Kidney capillary endothelial cell (primary cell): ENCODE measurements around the gene OR4F17.
"Not testable (repeated sequence)": the region's sequence is repeated elsewhere in the genome, so short reads cannot be mapped to it uniquely, and the experiment has no call there.

ENCODE experiments used
- DNase-seq: peaks from one replicate; pipeline ENCODE4 v3.0.0-alpha.2; 2018; ENCODE audit warnings: low spot score

Gene OR4F17, protein sequence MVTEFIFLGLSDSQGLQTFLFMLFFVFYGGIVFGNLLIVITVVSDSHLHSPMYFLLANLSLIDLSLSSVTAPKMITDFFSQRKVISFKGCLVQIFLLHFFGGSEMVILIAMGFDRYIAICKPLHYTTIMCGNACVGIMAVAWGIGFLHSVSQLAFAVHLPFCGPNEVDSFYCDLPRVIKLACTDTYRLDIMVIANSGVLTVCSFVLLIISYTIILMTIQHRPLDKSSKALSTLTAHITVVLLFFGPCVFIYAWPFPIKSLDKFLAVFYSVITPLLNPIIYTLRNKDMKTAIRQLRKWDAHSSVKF

GRCh38 chr19:106804-107203 lies at the start of gene OR4F17:
Gene OR4F17, plus strand, starts transcription at chr19:107104. Its CDS starts 3,575 bp downstream, at chr19:110679.
- DNase-seq: not testable (repeated sequence)

DNA sequence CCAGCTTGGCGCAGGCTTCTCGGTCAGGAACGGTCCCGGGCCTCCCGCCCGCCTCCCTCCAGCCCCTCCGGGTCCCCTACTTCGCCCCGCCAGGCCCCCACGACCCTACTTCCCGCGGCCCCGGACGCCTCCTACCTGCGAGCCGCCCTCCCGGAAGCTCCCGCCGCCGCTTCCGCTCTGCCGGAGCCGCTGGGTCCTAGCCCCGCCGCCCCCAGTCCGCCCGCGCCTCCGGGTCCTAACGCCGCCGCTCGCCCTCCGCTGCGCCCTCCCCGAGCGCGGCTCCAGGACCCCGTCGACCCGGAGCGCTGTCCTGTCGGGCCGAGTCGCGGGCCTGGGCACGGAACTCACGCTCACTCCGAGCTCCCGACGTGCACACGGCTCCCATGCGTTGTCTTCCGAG lies 36.1 kb upstream of the OR4F17 start:
- DNase-seq: not testable (repeated sequence)

DNA sequence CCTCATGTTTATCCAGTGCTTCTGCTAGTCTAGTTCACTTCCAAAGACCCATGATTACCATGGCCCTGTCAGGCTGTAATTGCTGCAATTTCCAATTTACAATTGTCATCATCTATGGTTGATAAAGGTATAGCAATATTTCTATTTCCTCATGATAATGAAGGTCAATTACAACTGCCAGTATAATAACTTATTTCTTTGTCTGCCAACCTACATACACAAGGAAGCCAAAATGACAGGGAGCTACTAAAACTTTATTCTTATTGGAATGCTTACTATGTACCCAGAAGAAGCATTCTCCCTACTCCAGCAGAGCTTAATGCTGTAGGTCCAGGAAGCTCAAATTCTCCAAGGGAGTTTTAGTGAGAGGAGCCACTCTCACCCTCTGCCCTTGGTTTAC lies 24.0 kb upstream of the OR4F17 start:
- DNase-seq: not testable (repeated sequence)

- not testable (repeated sequence) for DNase-seq
Observed at GRCh38 chr19:83626-84025, 23.3 kb upstream of the OR4F17 start.

GRCh38 chr19:90678-91077 lies 16.2 kb upstream of the OR4F17 start:
- not testable (repeated sequence) for DNase-seq

GRCh38 chr19:94794-95193 lies 12.1 kb upstream of the OR4F17 start:
- not testable (repeated sequence) for DNase-seq

DNA sequence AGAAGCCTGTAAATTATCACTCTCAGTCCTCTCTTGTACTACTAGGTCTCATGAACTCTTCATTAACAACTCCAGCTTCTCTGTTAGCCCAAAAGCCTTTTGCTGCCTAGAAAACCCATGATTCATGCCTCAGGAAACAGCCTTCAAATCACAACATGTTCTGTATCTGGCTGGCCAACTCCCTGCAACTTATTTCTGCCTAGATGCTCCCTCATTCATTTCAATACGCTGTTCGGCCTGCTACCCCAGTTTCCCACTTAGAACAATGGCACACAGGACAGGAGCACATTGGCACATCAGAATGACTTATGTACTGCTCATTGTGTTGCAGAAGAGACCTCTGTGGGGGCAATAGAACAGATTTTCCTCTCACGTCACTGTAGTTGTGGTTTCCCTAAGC lies 9.3 kb upstream of the OR4F17 start:
- DNase-seq: not testable (repeated sequence)

- not testable (repeated sequence) for DNase-seq
Observed at GRCh38 chr19:120443-121140, 13.7 kb downstream of the OR4F17 start.
